Tibial artery (tissue), 4 donors: Measurements from ENCODE around the gene MTERF2.

Experiments
- DNase-seq, 2 donors: peaks; one replicate each; pipeline ENCODE4 v3.0.0-alpha.2; 2019
- H3K27ac ChIP-seq, 2 donors: fragments of 200-600 bp; sonication (generic) in 1 of 2; 1 replicate in 1 of 2; 2 replicates in 1 of 2; pipeline ENCODE4 v1.5.1; 2018 to 2019; ENCODE audit warnings: mild to moderate bottlenecking in 1 of 2
- H3K27me3 ChIP-seq, 2 donors: fragments of 200-600 bp; sonication (generic) in 1 of 2; one replicate each; pipeline versions ENCODE4 v1.5.1 to v1.6.0; 2016 to 2019
- H3K36me3 ChIP-seq, 3 donors: fragments of 200-600 bp; sonication (generic) in 2 of 3; one replicate each; pipeline ENCODE4 v1.5.1; 2016 to 2019; ENCODE audit warnings: mild to moderate bottlenecking in 2 of 3
- H3K4me1 ChIP-seq, 4 donors: fragments of 200-600 bp; sonication (generic) in 2 of 4; 1 replicate in 3 of 4; 2 replicates in 1 of 4; pipeline ENCODE4 v1.5.1; 2016 to 2019
- H3K4me3 ChIP-seq, 2 donors: fragments of 200-600 bp; sonication (generic) in 1 of 2; 1 replicate in 1 of 2; 2 replicates in 1 of 2; pipeline ENCODE4 v1.5.1; 2018 to 2019; ENCODE audit warnings: mild to moderate bottlenecking in 2 of 2
- H3K9me3 ChIP-seq, 3 donors: fragments of 200-600 bp; sonication (generic) in 1 of 3; one replicate each; pipeline ENCODE4 v1.5.1; 2016 to 2019
- CTCF ChIP-seq, 2 experiments: fragments of 200-600 bp in 1 of 2; fragments of 450-650 bp in 1 of 2; IDR thresholded peaks; one replicate each; pipeline ENCODE4 v1.5.1; 2017 to 2019; ENCODE audit warnings: antibody characterized with exemption in 2 of 2, mild to moderate bottlenecking in 1 of 2, moderate library complexity in 1 of 2
- intact Hi-C: fragments of 100-400 bp; cut with DNase I; formaldehyde crosslinking; loops from one replicate; pipeline ENCODE4 v1.15.0; 2023; ENCODE audit warnings: low total_unique reads

Gene MTERF2

DNA sequence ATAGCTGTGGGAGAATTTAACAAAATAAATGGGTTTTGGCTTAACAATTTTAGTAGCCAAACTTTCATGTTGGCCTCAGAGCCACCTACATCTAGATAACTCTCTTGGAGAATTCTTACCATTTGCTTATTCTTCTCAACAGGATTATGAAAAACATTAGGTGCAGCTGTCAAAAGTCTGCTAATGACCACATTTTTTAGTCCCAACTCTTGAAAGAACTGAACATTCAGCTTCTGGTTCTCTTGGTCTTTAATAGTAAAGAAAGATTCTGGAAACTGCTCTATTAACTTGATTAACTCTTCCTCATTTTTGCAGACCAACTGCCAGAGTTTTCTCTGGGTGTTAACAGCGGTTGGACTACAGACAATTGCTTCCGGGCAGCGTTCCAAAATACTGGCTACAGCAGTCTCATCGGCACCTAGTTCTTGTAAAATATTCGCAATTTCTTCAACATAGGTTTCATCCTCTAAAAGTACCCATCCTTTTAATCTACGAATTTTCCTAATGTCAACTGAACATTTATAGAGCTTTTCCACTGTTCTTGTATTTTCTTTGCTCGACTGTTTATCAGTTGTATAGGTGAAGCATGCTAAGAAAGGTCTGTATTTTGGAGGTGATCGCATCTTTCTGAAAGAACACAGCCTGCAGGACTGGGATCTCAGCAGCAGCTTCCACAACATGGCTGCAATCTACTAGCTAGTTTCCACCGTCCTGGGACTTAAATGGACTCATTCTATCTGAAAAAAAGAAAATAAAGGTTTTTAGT is 8.7 kb downstream of the MTERF2 start:
- Histone ChIP-seq H3K36me3 (no peaks in the 10 kb centered on the region), H3K27ac (peak overlapping the region in 1 of 2 donors; percentile 22), H3K9me3 (no peaks in the 10 kb centered on the region), H3K4me1 (peaks cover 0 to 52% (median 13%) of the 10 kb centered on the region in 4 donors), H3K27me3 (no peaks in the 10 kb centered on the region), H3K4me3 (no peak overlapping the region)
- TF ChIP-seq CTCF (IDR thresholded peaks at IDR 0.05) = no peak
- DNase-seq = peak in 1 of 2 donors; percentile 51
- intact Hi-C loops = no loop called here

- peaks cover 0 to 53% (median 13%) of the 10 kb centered on the region in 4 donors for H3K4me1 ChIP-seq
Measured at GRCh38 chr12:106976668-106977067, 10.3 kb downstream of the MTERF2 start.

GRCh38 chr12:106975993-106976658 is 10.8 kb downstream of the MTERF2 start:
- peaks cover 0 to 53% (median 13%) of the 10 kb centered on the region in 4 donors for H3K4me1 ChIP-seq
- DNase-seq = no peak
- TF ChIP-seq CTCF (IDR thresholded peaks at IDR 0.05) = no peak

More at GRCh38 chr12:106976668-106977067, 10.3 kb downstream of the MTERF2 start:
- Histone ChIP-seq H3K27ac (no peak overlapping the region), H3K27me3 (no peaks in the 10 kb centered on the region), H3K4me3 (no peak overlapping the region), H3K9me3 (no peaks in the 10 kb centered on the region), H3K36me3 (peaks cover 4 to 7% (median 6%) of the 10 kb centered on the region in 3 donors)
- intact Hi-C loops = no loop called here
- no peak for DNase-seq
- TF ChIP-seq CTCF (IDR thresholded peaks at IDR 0.05) = no peak

DNA sequence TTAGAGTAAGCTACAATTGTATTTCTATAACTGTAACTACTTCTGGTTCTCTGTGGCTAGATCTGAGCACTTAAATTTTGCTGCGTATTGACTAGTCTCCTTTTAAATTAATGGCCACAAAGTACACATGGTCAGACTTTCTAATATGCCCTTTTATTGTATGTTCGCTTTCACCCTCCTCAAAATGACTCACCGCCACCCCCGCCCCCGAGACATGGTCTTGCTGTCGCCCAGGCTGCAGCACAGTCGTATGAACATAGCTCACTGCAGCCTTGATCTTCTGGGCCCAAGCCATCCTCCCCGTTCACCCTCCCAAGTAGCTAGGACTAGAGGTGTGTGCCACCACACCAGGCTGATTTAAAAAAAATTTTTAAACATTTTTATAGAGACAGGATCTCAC is 11.8 kb downstream of the MTERF2 start:
- H3K4me3 ChIP-seq = no peak overlapping the region

More at GRCh38 chr12:106975993-106976658, 10.8 kb downstream of the MTERF2 start:
- Histone ChIP-seq H3K9me3 (no peaks in the 10 kb centered on the region), H3K27me3 (no peaks in the 10 kb centered on the region), H3K27ac (no peak overlapping the region), H3K4me3 (no peak overlapping the region), H3K36me3 (peaks cover 10 to 12% (median 12%) of the 10 kb centered on the region in 3 donors)
- intact Hi-C loops = no loop called here

DNA sequence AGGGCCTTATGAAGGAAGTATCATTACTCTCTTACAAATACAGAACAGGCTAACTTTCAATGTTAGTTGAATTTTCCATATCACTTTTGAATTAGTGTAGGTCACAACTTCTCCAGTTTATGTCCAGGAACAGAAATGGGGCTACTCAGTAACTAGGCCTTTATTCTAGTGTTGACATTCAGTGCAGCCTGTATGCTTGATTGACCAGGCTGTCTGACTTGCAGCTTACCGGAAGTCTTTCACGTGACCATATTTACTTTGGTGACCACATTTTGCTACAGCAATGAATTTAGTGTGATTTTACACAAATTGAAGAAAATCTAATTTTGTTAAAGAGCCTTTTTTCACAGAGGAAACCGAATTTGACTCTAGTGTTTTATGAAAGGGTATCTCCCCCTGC is 12.4 kb downstream of the MTERF2 start:
- intact Hi-C loops = no loop called here
- Histone ChIP-seq H3K27me3 (no peaks in the 10 kb centered on the region), H3K9me3 (no peaks in the 10 kb centered on the region), H3K4me3 (no peak overlapping the region), H3K27ac (no peak overlapping the region), H3K4me1 (peaks cover 0 to 53% (median 13%) of the 10 kb centered on the region in 4 donors), H3K36me3 (peaks cover 17 to 20% (median 18%) of the 10 kb centered on the region in 3 donors)
- no peak for TF ChIP-seq CTCF (IDR thresholded peaks at IDR 0.05)
- DNase-seq = no peak

More for the DNA sequence above, 11.8 kb downstream of the MTERF2 start:
- Histone ChIP-seq H3K27me3 (no peaks in the 10 kb centered on the region), H3K9me3 (no peaks in the 10 kb centered on the region), H3K36me3 (peaks cover 15 to 17% (median 16%) of the 10 kb centered on the region in 3 donors), H3K4me1 (peaks cover 0 to 53% (median 13%) of the 10 kb centered on the region in 4 donors), H3K27ac (no peak overlapping the region)
- no peak for TF ChIP-seq CTCF (IDR thresholded peaks at IDR 0.05)
- DNase-seq = no peak
- intact Hi-C loops = no loop called here
